ENCODE measurements around the gene L1TD1.
"Not testable (repeated sequence)": the region's sequence is repeated elsewhere in the genome, so short reads cannot be mapped to it uniquely, and the experiment has no call there.

L1TD1 gene

DNA sequence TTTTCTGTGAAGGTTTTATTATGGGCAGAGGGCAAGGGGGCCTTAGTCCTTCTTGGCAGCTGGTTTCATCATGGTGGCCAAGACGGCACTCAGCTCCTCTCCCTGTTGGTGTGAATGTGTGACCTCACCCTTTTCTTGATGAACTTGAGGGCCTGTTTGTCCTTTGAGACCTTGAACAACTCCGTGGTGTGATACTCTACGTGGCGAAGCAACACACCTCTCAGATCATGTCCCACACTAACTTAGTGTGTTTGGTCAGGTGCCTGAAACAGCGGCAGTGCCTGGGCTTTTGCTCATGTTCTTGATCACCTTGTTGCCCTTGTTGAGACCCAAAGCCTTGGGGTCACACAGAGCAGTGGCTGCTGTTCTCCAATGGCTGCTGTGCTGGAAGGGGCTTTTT, 13.4 kb downstream of the L1TD1 start:
- no peak for FAIRE-seq

DNA sequence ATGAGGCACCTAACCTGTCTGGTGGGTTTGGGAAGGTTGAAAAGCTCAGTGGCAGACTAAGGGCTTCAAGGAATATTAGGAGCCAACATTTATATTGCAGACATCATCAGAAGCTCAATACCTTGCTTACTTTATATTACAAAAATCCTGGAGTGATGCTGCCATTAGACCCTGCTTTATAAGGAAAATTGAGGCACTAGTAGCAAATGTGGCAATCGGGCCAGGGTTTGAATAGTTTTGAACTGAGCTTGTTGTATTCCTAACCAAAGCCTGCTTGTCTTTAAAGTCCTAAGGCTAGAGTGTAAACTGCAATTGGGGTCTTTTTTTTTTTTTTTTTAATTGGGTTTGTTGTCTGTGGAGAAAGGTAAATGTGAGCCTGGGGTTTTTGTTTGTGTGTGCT, 14.3 kb downstream of the L1TD1 start:
- no peak for FAIRE-seq

DNA sequence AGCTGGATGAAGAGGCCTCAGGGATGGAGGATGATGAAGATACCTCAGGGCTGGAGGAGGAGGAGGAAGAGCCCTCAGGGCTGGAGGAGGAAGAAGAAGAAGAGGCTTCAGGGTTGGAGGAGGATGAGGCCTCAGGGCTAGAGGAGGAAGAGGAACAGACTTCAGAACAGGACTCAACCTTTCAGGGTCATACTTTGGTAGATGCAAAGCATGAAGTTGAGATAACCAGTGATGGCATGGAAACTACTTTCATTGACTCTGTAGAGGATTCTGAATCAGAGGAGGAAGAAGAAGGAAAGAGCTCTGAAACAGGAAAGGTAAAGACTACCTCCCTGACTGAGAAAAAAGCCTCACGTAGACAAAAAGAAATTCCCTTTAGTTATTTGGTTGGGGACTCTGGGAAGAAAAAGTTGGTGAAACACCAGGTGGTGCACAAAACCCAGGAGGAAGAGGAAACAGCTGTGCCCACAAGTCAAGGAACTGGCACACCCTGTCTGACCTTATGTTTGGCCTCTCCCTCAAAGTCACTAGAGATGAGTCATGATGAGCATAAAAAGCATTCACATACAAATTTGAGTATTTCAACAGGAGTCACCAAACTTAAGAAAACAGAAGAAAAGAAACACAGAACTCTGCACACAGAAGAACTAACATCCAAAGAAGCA, 15.4 kb downstream of the L1TD1 start:
- no peak for FAIRE-seq

DNA sequence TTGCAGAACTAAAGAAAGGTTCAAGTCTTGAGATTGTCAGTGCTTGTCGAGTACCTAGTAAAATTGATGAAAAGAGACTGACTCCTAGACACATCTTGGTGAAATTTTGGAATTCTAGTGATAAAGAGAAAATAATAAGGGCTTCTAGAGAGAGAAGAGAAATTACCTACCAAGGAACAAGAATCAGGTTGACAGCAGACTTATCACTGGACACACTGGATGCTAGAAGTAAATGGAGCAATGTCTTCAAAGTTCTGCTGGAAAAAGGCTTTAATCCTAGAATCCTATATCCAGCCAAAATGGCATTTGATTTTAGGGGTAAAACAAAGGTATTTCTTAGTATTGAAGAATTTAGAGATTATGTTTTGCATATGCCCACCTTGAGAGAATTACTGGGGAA, 16.3 kb downstream of the L1TD1 start:
- no peak for FAIRE-seq

DNA sequence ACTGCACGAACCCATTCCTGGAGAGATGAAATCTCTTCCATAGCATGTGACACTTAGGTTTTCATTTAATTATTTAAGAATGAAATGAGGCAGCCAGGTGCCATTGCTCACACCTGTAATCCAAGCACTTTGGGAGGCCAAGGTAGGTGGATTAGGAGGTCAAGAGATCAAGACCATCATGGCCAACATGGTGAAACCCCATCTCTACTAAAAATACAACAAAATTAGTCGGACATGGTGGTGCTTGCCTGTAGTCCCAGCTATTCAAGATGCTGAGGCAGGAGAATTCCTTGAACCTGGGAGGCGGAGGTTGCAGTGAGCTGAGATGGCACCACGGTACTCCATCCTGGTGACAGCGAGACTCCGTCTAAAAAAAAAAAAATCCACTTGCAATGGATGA, 17.8 kb downstream of the L1TD1 start:
- no peak for FAIRE-seq

DNA sequence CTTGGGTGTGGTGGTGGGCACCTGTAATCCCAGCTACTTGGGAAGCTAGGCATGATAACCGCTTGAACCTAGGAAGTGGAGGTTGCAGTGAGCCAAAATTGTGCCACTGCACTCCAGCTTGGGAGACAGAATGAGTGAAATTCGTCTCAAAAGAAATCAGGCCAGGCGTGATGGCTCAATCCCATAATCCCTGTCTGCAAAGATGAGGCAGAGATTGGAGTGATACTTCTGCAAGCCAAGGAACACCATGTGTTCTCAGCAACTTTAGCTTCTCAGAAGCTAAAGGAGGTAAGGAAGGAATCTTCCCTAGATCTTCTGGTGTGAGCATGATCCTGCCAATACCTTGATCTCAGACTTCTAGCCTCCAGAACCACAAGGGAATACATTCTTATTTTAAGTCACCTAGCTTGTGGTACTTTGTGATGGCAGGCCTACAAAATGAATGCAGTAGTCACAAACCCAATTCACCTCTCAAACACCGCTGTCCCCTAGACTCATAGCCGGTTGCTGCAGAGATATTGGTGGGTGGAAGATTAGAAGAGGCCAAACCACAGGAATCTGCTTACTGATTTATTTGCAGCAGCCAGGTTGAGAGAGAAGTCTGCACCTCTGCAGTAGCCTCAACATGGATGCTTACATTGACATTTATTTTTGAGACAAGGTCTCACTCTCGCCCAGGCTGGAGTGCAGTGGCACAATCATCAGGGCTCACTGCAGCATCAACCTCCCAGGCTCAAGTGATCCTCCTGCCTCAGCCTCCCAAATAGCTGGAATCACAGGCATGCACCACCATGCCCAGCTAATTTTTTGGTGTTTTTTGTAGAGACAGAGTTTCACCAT, 18.6 kb downstream of the L1TD1 start:
- FAIRE-seq, result no peak

DNA sequence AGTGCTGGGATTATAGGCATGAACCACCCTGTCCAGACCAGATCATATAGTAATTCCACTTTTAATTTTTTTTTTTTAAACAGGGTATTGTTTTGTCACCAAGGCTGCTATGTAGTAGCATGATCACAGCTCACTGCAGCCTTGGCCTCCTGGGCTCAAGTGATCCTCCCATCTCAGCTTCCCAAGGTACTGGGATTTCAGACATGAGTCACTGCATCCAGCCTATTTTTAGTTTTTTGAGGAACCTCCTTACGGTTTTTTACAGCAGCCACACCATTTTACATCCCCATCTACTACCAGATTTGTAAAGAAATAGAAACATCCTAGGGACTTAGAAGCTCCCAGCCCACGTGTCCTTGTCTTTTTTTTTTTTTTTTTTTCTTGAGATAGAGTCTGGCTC, 24.0 kb downstream of the L1TD1 start:
- no peak for FAIRE-seq

DNA sequence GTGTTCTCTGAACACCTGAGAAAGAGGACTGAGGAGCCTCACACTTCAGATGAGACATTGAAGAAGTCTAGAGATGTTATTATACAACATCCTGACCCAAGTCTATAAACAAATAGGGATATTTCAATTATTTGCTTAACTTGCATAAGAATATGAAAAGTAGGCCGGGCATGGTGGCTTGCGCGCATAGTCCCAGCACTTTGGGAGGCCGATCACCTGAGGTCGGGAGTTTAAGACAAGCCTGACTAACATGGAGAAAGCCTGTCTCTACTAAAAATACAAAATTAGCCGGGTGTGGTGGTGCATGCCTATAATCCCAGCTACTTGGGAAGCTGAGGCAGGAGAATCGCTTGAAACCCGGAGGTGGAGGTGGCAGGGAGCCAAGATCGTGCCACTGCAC, 25.8 kb downstream of the L1TD1 start:
- not testable (repeated sequence) for FAIRE-seq

DNA sequence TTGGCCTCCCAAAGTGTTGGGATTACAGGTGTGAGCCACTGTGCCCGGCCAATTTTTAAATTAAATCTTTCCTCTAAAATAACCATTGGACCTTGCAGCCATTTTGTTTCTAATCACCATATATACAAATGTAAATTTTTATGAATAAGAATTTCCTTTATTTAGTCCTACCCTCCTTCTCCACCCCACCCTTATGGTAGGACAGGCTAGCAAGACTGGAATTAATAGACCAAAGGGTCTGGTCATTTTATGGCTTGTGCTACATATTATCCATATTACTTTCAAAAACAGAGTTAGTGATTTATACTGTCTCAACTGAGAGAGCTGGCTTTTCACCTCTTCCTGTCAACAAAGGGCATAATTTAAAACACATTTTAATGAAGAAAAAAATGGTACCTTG, 26.5 kb downstream of the L1TD1 start:
- no peak for FAIRE-seq

DNA sequence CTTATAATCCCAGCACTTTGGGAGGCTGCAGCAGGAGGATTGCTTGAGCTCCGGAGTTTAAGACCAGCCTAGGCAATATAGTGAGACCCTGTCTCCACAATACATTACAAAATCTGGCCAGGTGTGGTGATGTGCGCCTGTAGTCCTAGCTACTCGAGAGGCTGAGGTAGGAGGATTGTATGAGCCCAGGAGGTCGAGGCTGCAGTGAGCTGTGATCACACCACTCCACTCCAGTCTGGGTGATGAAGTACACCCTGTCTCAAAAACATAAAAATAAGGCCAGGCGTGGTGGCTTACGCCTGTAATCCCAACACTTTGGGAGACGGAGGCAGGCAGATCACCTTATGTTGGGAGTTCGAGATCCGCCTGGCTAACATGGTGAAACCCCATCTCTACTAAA, 27.7 kb downstream of the L1TD1 start:
- FAIRE-seq, result no peak

DNA sequence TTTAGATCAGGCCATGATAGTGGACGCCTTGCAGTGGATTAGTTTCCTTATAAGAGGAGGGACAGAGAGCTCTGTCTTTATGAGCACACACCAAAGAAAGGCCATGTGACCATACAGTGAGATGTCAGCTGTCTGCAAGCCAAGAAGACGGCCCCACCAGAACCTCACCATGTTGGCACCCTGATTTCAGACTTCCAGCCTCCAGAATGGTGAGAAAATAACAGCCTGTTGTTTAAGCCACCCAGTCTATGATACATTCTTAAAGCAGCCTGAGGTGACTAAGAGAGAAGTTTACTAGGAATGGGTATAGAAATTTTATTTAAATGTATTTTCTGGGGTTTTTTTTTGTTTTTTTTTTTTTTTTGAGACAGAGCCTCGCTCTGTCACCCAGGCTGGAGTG, 29.5 kb downstream of the L1TD1 start:
- no peak for FAIRE-seq

DNA sequence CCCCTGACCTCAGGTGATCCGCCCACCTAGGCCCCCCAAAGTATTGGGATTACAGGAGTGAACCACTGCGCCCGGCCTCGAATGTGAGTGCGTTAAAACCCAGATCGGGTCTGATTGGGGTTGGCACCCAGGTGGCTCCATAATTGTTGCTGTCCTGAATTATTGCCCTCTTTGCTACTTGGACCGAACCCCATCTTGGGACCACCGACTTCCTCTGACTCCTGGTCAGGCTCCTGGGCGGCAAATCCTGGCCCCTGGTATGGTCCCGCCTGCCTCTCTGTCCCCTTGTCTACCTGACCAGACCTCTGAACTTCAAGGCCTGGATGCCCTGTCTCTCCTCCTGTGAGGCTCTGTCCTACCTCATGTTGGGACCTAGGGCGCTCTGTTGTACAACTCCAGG, 32.8 kb downstream of the L1TD1 start:
- FAIRE-seq, result no peak

DNA sequence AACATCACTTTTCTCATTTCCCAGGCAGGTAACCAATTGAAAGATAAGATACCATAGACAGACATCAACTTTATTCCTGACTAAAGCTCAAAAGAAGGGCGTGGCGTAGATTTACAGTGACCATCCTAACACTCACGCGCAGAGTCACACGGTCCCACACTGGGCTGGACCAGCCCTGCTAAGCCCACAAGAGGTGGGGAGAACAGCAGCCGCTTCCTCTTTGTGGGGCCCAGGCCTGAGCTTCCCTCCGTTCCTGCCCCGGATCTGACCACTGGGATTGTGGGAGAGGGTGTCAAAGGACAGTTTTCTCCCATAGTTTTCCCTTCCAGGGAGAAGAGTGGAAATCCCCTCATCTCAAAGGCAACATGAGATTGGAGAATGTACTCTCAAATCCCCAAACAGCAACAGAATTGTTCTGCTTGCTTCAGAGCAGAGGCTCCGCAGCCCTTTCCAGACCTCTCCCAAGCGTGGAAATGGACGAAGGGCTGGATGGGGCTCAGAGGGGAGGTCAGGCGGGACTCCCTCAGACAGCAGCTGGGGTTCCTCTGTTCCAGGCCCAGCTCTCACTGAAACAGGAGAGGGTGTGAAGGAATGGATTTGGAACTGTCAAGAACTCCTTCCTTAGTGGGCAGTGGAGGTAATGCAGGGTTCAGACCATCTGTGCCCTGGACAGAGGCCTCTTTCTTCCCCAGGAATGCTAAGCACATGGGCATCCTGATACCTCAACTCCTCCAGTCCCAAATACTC, 33.7 kb downstream of the L1TD1 start:
- no peak for FAIRE-seq

DNA sequence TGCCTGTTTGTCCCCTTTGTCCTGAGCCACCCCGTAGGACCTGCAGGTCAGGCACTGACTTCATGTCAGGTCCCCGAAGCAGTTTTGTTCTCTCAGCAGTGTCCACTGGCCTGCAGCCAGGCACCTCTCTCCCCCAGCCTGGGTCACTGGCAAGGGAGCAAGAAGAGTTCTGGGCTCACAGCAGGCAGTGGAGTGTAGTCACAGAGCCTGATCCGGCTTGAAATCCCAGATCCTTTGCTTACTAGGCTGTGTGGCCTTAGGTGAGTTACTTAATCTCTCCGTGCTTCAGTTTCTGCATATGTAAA, 34.2 kb downstream of the L1TD1 start:
- no peak for FAIRE-seq

DNA sequence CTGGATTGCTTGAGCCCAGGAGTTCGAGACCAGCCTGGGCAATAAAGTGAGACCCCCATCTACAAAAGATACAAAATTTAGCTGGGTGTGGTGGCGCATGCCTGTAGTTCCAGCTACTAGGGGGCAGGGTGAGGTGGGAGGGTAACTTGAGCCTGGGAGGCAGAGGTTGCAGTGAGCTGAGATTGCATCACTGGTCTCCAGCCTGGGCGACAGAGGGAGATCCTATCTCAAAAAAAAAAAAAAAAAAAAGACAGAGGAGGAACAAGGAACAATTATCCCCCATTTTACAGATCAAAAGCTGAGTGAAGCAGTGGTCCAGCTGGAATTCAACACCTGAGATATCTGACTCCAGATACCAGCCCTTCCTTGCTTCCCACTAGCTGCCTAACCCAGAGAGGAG, 34.8 kb downstream of the L1TD1 start:
- no peak for FAIRE-seq

DNA sequence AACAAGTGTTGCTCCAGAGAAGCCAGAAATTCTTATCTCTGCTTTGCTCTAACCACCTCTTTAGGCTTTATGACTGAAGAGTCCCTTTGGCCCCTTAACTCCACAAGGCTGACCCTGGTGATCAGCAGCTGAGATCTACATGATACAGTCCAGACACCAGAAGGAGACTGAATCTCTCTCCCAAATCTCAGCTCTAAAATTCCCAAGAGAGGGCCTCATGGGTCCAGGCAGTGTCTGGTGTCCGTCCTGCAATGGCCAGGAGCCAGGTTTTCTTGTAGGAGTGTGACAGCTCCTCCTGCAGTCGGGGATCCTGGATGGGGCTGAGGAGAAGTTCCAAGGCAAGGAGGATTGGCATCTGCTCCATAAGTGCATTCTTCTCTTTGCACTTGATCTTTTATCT, 35.3 kb downstream of the L1TD1 start:
- FAIRE-seq, result no peak

DNA sequence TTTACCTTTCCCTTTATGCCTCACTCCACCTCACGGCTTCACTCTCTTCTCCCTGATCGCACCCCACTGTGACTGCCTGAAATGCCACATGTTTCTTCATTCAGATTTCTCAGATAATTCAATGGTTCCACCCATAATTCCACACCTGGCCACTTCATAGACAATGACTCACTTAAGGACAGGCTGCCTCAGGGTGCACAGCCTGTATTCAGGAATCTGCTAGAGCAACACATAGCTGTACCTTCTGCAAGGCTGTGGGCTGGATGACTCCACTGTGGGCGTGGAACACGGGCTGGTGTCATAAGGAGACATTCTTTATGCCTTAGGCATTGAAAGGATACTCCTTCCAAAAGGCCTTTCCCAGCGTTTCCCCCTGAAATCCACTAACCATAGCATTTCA, 36.1 kb downstream of the L1TD1 start:
- FAIRE-seq, result no peak

DNA sequence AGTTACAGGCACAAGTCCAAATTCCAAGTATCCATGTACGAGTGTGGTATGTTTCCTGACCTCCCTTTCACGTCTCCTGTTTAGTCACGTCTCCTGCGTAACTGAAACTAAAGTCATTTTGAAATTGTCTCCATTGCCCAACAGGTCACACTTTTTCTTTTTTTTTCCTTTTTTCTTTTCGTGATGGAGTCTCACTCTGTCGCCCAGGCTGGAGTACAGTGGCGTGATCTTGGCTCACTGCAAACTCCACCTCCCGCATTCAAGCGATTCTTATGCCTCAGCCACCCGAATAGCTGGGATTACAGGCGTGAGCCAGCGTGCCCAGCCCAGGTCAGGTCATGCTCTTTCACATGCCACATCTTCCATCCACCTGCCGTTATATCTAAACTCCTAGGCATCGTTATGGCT, 38.2 kb downstream of the L1TD1 start:
- no peak for FAIRE-seq

DNA sequence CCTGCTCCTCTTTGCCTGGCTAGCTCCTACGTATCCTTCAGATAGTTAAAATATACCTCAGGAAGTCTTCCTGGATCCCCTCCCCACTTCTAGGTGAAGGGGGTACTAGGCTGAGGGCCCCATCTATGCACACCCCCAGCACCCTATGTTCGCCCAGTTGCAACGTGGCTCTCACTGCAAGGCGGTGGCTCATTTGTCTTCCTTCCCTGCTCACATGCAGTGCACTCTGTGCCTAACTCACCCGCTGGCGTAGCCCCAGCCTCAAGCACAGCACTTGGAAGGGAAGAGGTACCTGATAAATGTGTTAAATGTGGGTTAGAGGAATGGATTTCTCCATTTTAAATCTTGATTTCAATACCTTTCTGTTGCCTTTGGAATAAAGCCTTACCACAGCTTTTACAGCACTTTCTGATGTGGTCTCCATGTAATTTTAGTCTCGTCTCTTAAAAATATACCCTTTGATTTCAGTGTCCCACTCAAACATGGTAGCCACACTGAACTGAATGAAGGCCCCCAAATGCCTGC, 39.3 kb downstream of the L1TD1 start:
- no peak for FAIRE-seq

DNA sequence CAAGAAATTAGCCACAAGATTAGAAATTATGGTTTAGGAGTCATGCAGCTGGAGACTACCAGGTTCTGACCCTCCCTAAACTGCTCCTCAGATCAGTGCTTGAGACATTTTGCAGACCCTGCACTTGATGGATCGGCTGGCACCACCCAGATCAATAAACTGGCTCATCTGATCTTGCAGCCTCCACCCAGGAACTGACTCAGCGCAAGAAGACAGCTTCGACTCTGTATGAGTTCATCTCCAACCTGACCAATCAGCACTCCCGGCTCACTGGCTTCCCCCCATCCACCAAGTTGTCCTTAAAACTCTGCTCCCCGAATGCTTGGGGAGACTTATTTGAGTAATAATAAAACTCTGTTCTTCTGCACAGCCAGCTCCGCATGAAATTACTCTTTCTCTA, 40.0 kb downstream of the L1TD1 start:
- no peak for FAIRE-seq

DNA sequence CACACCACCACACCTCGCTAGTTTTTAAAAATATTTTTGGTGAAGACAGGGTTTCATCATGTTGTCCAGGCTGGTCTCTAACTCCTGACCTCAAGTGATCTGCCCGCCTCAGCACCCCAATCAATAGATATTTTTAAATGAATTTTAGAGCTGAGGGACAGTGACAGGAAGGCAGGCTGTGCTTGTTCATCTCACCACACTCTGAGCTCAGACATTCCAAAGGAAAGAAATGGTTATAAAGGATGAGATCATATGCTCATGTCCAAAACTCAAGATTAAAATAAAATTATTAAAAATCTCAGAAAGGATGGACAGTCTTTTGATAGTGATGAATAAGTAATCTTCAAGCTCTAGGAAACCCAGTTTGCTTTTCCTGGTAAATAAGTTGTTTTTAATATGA, 40.9 kb downstream of the L1TD1 start:
- no peak for FAIRE-seq

DNA sequence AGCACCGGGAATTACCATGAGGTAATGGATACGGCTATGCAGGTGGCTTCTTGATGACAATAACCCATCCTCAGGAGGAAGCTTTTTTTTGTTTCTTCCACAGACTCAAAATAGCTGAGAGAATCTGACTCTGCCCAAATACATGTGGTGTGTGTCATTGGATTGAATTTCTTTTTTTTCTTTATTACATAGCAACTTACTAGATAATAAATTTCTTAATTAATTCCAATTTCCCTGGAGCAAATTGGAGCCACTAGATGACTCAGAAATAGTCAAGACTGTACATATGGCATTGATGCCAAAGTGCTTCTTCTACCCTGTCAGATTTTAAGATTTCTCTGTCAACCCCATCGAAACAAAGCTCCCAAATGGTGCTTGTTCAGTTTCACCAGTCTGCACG, 42.7 kb downstream of the L1TD1 start:
- FAIRE-seq, result no peak

DNA sequence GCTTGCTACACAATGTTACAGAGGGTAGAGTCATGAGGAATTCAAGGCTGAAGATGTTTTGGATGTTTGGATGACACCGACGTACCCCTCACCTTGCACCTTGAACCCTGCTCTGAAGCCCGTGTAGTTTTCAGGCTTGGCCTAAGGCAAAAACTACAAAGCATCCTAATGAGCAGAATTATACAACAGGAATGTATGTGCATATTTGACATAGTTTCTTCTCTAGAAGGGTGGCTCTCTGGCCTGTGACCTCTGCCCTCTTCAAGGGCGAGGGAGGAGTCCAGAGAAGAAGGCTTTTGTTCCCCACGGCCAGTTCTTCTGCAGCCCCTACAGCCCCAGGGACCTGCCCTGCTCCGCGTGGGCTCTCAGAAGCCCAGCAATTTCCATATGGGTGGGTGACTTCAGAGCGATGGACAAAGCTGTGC, 43.3 kb downstream of the L1TD1 start:
- no peak for FAIRE-seq

DNA sequence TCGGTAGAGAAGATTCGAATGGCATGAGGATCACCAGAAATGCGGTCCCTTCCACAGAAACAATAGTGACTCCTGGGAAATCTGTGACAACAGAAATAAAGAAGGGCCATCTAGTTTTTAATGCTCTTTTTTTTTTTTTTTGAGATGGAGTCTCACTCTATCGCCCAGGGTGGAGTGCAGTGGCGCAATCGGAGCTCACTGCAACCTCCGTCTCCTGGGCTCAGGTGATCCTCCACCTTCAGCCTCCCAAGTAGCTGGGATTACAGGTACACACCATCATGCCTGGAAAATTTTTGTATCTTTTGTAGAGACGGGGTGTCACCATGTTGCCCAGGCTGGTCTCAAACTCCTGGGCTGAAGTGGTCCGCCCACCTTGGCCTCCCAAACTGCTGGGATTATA, 43.9 kb downstream of the L1TD1 start:
- no peak for FAIRE-seq

Data from islet of Langerhans (tissue), 1 donor.